Uterus (tissue), 4 donors: Measurements from ENCODE around the gene NEB. TPM values are rescaled to one million over a fixed set of nuclear protein-coding genes. Genes with fewer than 3 reads are reported as not detected.
"Not testable (repeated sequence)": the region's sequence is repeated elsewhere in the genome, so short reads cannot be mapped to it uniquely, and the experiment has no call there.

ENCODE experiments used
- DNase-seq, 2 donors: peaks; one replicate each; pipeline ENCODE4 v3.0.0-alpha.2; 2019 to 2020
- H3K27ac ChIP-seq, 2 donors: fragments of 200-600 bp; sonication (generic); 1 replicate in 1 of 2; 2 replicates in 1 of 2; pipeline ENCODE4 v1.5.1; 2016 to 2018
- H3K27me3 ChIP-seq, 2 donors: fragments of 200-600 bp; sonication (generic); one replicate each; pipeline ENCODE4 v1.5.1; 2018 to 2019; ENCODE audit warnings: control low read depth in 1 of 2
- H3K36me3 ChIP-seq, 2 donors: fragments of 200-600 bp; sonication (generic); one replicate each; pipeline ENCODE4 v1.5.1; 2019; ENCODE audit warnings: control low read depth in 1 of 2
- H3K4me1 ChIP-seq, 2 donors: fragments of 200-600 bp; sonication (generic); one replicate each; pipeline ENCODE4 v1.5.1; 2018 to 2019; ENCODE audit warnings: control low read depth in 1 of 2
- H3K4me3 ChIP-seq, 2 donors: fragments of 200-600 bp; sonication (generic); 1 replicate in 1 of 2; 2 replicates in 1 of 2; pipeline ENCODE4 v1.5.1; 2018 to 2019; ENCODE audit warnings: mild to moderate bottlenecking in 1 of 2
- H3K9me3 ChIP-seq, 2 donors: fragments of 200-600 bp; sonication (generic); one replicate each; pipeline ENCODE4 v1.5.1; 2019; ENCODE audit warnings: control low read depth in 1 of 2
- CTCF ChIP-seq, 4 experiments: fragments of 200-600 bp in 2 of 4; fragments of 450-650 bp in 2 of 4; sonication (generic) in 2 of 4; IDR thresholded peaks; one replicate each; pipeline ENCODE4 v1.5.1; 2016 to 2019; ENCODE audit warnings: antibody characterized with exemption in 4 of 4, mild to moderate bottlenecking in 2 of 4, moderate library complexity in 1 of 4
- POLR2A ChIP-seq, 2 donors: fragments of 450-650 bp; IDR thresholded peaks; one replicate each; pipeline ENCODE4 v1.6.1; 2016; ENCODE audit warnings: antibody characterized with exemption in 2 of 2, mild to moderate bottlenecking in 1 of 2, moderate library complexity in 1 of 2
- intact Hi-C: fragments of 100-400 bp; cut with DNase I; formaldehyde crosslinking; loops from one replicate; pipeline ENCODE4 v1.15.1; 2023; ENCODE audit warnings: low total_unique reads
- total RNA-seq, 4 donors: library from RNA; depleted of rRNA in 3 of 4; stranded (reverse); fragments of >200 nt in 3 of 4; gene quantifications; one replicate each; pipeline versions ENCODE4 v1.1.0 to v1.2.4, GENCODE V29; 2014 to 2023
- donor health status: DM: yes; HTN: yes; CAD: no.

Gene NEB
- total RNA-seq, 4 donors from 2014 or later = under 0.01 to 2.2 (median 0.84) TPM

DNA sequence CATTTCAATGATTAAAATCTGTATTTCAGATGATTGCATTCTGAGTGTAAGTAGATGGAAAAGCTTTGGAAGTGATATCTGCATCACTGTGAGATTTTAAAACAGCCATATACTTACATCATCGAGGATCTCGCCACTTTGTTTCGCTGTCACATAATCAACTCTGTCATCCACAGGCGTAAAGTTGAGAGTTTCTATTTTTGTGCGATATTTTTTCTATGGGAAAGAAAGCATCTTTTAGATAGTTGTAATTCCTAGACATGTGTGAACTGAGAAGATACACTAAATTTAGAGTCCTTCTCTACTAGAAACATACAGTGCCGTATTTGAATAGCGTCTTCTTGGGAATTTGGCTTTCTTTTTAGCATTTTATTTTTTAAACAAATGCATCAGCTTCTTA is 165.8 kb downstream of the NEB start:
- intact Hi-C loops = no loop called here
- no peaks in the 10 kb centered on the region for H3K9me3 ChIP-seq
- H3K27me3 ChIP-seq = no peaks in the 10 kb centered on the region
- no peaks in the 10 kb centered on the region for H3K4me1 ChIP-seq
- H3K27ac ChIP-seq = no peak overlapping the region
- TF ChIP-seq CTCF (IDR thresholded peaks at IDR 0.05) = no peak
- TF ChIP-seq POLR2A (IDR thresholded peaks at IDR 0.05) = no peak
- no peak overlapping the region for H3K4me3 ChIP-seq
- no peak for DNase-seq
- H3K36me3 ChIP-seq = no peaks in the 10 kb centered on the region

- no peak for DNase-seq
- intact Hi-C loops = no loop called here
These were observed 167.3 kb downstream of the NEB start for GRCh38 chr2:151567006-151567405.

GRCh38 chr2:151562398-151562797 is 171.9 kb downstream of the NEB start:
- TF ChIP-seq CTCF (IDR thresholded peaks at IDR 0.05) (no peak), POLR2A (IDR thresholded peaks at IDR 0.05) (no peak)
- Histone ChIP-seq H3K27ac (no peak overlapping the region), H3K27me3 (no peaks in the 10 kb centered on the region), H3K4me1 (no peaks in the 10 kb centered on the region), H3K36me3 (no peaks in the 10 kb centered on the region), H3K9me3 (no peaks in the 10 kb centered on the region), H3K4me3 (no peak overlapping the region)
- DNase-seq = no peak
- intact Hi-C loops = no loop called here

More at GRCh38 chr2:151567006-151567405, 167.3 kb downstream of the NEB start:
- H3K27ac ChIP-seq = no peak overlapping the region
- no peaks in the 10 kb centered on the region for H3K9me3 ChIP-seq
- TF ChIP-seq POLR2A (IDR thresholded peaks at IDR 0.05) = no peak
- no peaks in the 10 kb centered on the region for H3K36me3 ChIP-seq
- no peak overlapping the region for H3K4me3 ChIP-seq
- no peaks in the 10 kb centered on the region for H3K27me3 ChIP-seq
- H3K4me1 ChIP-seq = no peaks in the 10 kb centered on the region

DNA sequence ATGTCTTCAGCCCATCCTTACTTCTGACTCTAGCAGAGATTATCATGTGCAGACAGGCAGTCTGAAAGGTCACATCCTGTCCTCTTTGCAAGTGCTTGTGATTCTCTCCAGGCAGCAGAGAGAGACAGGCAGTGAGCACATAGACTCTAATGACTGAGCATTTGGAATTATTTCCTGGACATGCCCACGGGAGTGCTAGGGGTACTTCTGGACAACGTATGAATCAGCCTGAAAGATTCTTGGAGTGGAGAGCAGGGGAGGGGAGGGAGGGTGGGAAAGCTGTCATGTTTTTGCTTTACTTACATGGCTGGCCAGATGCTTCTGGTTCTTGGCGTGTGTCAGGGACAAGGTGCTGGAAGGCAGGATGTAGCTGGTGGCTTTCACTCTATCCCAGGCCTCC is 174.0 kb downstream of the NEB start:
- H3K36me3 ChIP-seq = no peaks in the 10 kb centered on the region
- H3K27ac ChIP-seq = no peak overlapping the region
- no peak for TF ChIP-seq CTCF (IDR thresholded peaks at IDR 0.05)
- no peak for TF ChIP-seq POLR2A (IDR thresholded peaks at IDR 0.05)
- no peaks in the 10 kb centered on the region for H3K9me3 ChIP-seq
- intact Hi-C loops = no loop called here
- no peak overlapping the region for H3K4me3 ChIP-seq
- no peak for DNase-seq
- no peaks in the 10 kb centered on the region for H3K4me1 ChIP-seq
- no peaks in the 10 kb centered on the region for H3K27me3 ChIP-seq

DNA sequence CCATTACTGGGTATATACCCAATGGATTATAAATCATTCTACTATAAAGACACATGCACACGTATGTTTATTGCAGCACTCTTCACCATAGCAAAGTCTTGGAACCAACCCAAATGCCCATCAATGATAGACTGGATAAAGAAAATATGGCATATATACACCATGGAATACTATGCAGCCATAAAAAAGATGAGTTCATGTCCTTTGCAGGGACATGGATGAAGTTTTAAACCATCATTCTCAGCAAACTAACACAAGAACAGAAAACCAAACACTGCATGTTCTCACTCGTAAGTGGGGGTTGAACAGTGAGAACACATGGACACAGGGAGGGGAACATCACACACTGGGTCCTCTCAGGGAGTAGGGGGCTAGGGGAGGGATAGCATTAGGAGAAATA is 174.8 kb downstream of the NEB start:
- H3K27me3 ChIP-seq, H3K9me3 ChIP-seq, DNase-seq, H3K36me3 ChIP-seq, H3K27ac ChIP-seq, intact Hi-C loops, H3K4me3 ChIP-seq, H3K4me1 ChIP-seq: not testable (repeated sequence)

DNA sequence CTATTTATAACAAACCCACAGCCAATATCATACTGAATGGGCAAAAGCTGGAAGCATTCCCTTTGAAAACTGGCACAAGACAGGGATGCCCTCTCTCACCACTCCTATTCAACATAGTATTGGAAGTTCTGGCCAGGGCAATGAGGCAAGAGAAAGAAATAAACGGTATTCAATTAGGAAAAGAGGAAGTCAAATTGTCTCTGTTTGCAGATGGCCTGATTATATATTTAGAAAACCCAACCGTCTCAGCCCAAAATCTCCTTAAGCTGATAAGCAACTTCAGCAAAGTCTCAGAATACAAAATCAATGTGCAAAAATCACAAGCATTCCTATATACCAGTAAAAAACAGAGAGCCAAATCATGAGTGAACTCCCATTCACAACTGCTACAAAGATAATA is 176.4 kb downstream of the NEB start:
- DNase-seq, H3K27me3 ChIP-seq, H3K27ac ChIP-seq, H3K4me1 ChIP-seq, intact Hi-C loops, H3K9me3 ChIP-seq, H3K4me3 ChIP-seq, H3K36me3 ChIP-seq: not testable (repeated sequence)

DNA sequence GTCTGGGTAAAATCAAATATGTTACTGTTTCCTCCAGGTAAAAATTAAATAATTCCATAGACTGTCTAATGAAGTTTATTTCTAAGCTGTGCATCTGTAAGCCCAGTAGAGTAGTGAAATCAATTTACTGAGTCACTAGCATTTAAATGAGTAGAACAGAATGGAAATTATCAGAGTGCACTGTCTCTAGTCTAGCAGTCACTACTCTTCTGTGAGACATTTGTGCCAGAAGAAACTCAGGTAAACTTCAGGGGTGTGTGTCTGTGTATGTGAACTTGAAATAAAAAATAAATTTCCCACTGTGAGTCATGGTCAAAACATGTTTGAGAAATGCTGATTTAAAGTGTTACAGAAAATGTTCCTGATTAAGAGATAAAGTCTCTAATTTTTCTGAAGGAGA is 178.2 kb downstream of the NEB start:
- intact Hi-C loops = no loop called here
- no peaks in the 10 kb centered on the region for H3K9me3 ChIP-seq
- H3K4me1 ChIP-seq = no peaks in the 10 kb centered on the region
- no peak overlapping the region for H3K4me3 ChIP-seq
- TF ChIP-seq POLR2A (IDR thresholded peaks at IDR 0.05) (no peak), CTCF (IDR thresholded peaks at IDR 0.05) (no peak)
- no peaks in the 10 kb centered on the region for H3K36me3 ChIP-seq
- no peaks in the 10 kb centered on the region for H3K27me3 ChIP-seq
- DNase-seq = no peak
- H3K27ac ChIP-seq = no peak overlapping the region
